Measurements from ENCODE around the gene DAPK2. TPM values are rescaled to one million over a fixed set of nuclear protein-coding genes. Genes with fewer than 3 reads are reported as not detected.
A peak's percentile ranks its signal among the peaks of the same experiment; 100 is the strongest.

The DAPK2 gene
- polyA plus RNA-seq, 1 of the 3 experiments (the other 2 are of a cell fraction), result 1.4 TPM

DNA sequence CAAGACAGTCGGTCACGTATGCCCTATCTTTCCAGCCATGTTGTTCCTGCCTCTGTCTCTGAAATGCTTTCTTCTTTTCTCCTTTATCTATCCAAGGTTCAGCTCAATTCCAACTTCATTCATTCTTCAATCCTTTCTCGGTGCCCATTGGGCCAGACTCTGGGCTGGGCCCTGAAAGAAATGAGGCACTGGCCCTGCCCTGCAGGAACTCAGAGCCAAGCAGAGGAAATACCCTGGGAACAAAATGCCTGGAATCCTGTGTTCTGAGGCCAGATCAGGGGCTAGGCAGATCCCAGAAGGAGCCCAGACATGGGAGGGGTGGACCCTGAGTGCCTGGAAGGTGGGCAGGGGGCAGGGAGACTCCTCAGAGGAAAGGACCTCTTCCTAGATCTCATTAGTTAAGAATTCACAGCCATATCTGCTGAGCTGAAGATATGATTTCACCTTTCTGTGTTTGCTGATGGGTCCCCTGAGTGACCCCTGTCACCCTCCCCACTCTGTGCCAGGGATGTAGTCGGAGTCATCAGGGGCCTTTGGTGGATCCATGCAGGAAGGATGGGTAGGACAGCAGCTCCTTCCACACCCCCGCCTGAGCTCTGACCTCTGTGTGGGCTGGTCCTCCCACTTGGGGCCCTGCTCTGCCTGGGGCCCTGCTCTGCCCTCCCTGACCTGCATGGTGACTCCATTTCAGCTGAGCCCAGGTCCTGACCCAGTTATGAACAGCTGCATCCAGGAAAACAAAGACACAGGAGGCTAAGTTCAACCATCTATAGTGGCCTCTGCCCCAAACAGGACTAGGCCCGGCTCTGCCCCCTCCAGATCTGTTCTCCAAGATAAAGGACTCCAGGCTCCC is 5.3 kb upstream of the DAPK2 start:
- H3K4me2 ChIP-seq, result no peak overlapping the region
- peak overlapping the region; percentile 60; the same call in 1 of the 2 replicates for H2AFZ ChIP-seq (ENCODE audit: low read depth)
- H3K9ac ChIP-seq, result no peak overlapping the region
- H3K4me3 ChIP-seq (ENCODE audit: low read depth in 2 of 2, low read length in 1 of 2), result no peak overlapping the region
- H3K79me2 ChIP-seq (ENCODE audit: insufficient read depth), result no peaks in the 10 kb centered on the region
- H3K4me1 ChIP-seq (ENCODE audit: control insufficient read depth in 1 of 2, insufficient read depth in 2 of 2, low read depth in 1 of 2, low read length in 1 of 2), result peaks cover 0 to 7% of the 10 kb centered on the region in 2 experiments; a peak in 1 of 4 replicates
- H3K36me3 ChIP-seq (replicated peaks in 1 of 2; ENCODE audit: control insufficient read depth in 1 of 2, insufficient read depth in 2 of 2, low read length in 1 of 2), result no peaks in the 10 kb centered on the region
- no peaks in the 10 kb centered on the region; the same call in 1 of the 2 replicates for H3K9me3 ChIP-seq
- no peaks in the 10 kb centered on the region for H3F3A ChIP-seq (replicated peaks; ENCODE audit: insufficient read depth)
- DNase-seq, result no peak
- 90% methylated on average over 5 of the region's 6 CpGs for WGBS (ENCODE audit: low lambda C conversion rate)
- no peaks in the 10 kb centered on the region for H3K9me2 ChIP-seq
- ChIA-PET CTCF (interaction anchor here (0.9 to 1.8 kb wide), 3 partner anchors 15 to 300 kb away, joined by 3 to 4 read pairs (median 4); no protein-coding TSS in a partner anchor), POLR2A (no interaction called here)
- no peaks in the 10 kb centered on the region for H3K27me3 ChIP-seq (ENCODE audit: insufficient read depth)
- H3K27ac ChIP-seq (ENCODE audit: low read depth in 2 of 2, low read length in 1 of 2), result no peak overlapping the region
- H4K20me1 ChIP-seq (ENCODE audit: insufficient read depth), result no peaks in the 10 kb centered on the region
- TF ChIP-seq SIN3A (IDR thresholded peaks at IDR 0.05; ENCODE audit: borderline replicate concordance, low read depth, low read length) (no peak), RCOR1 (IDR thresholded peaks at IDR 0.05; ENCODE audit: low read length) (no peak), GATA2 (CRISPR knock-in tag; IDR thresholded peaks at IDR 0.05) (no peak), CHD2 (IDR thresholded peaks at IDR 0.05; ENCODE audit: low read length, partially characterized antibody) (no peak)
- TF ChIP-seq, protein P1, sequence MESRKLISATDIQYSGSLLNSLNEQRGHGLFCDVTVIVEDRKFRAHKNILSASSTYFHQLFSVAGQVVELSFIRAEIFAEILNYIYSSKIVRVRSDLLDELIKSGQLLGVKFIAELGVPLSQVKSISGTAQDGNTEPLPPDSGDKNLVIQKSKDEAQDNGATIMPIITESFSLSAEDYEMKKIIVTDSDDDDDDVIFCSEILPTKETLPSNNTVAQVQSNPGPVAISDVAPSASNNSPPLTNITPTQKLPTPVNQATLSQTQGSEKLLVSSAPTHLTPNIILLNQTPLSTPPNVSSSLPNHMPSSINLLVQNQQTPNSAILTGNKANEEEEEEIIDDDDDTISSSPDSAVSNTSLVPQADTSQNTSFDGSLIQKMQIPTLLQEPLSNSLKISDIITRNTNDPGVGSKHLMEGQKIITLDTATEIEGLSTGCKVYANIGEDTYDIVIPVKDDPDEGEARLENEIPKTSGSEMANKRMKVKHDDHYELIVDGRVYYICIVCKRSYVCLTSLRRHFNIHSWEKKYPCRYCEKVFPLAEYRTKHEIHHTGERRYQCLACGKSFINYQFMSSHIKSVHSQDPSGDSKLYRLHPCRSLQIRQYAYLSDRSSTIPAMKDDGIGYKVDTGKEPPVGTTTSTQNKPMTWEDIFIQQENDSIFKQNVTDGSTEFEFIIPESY (IDR thresholded peaks at IDR 0.05; ENCODE audit: borderline replicate concordance, low read depth), result no peak

DNA sequence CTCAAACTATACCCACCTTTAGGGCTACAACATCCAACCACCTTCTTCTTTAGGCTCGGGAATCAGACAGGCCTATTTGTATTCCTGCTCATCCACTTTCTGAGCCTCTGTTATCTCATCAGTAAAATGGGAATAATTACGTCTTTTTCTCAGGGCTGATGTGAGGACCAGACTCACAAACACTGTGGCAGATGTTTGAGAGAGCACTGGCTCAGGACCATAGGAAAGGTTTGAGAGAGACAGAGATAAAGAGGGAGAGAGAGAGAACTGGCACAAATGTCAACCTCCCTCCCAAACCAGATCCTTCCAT is 4.8 kb upstream of the DAPK2 start:
- WGBS (ENCODE audit: low lambda C conversion rate), result 89% methylated on average over 2 of the region's 2 CpGs
- ChIA-PET CTCF (interaction anchor here (1.0 to 1.5 kb wide), 2 partner anchors 105 to 299 kb away, joined by 3 read pairs; no protein-coding TSS in a partner anchor), POLR2A (no interaction called here)
- Histone ChIP-seq H4K20me1 (ENCODE audit: insufficient read depth) (no peaks in the 10 kb centered on the region), H3K9me3 (no peaks in the 10 kb centered on the region; the same call in 1 of the 2 replicates), H3F3A (replicated peaks; ENCODE audit: insufficient read depth) (no peaks in the 10 kb centered on the region), H3K9ac (no peak overlapping the region), H3K36me3 (replicated peaks in 1 of 2; ENCODE audit: control insufficient read depth in 1 of 2, insufficient read depth in 2 of 2, low read length in 1 of 2) (no peaks in the 10 kb centered on the region), H3K9me2 (no peaks in the 10 kb centered on the region), H3K4me1 (ENCODE audit: control insufficient read depth in 1 of 2, insufficient read depth in 2 of 2, low read depth in 1 of 2, low read length in 1 of 2) (peaks cover 0 to 9% of the 10 kb centered on the region in 2 experiments; a peak in 1 of 4 replicates), H3K79me2 (ENCODE audit: insufficient read depth) (no peaks in the 10 kb centered on the region), H2AFZ (ENCODE audit: low read depth) (no peak overlapping the region), H3K27me3 (ENCODE audit: insufficient read depth) (no peaks in the 10 kb centered on the region), H3K4me3 (ENCODE audit: low read depth in 2 of 2, low read length in 1 of 2) (no peak overlapping the region), H3K27ac (ENCODE audit: low read depth in 2 of 2, low read length in 1 of 2) (no peak overlapping the region), H3K4me2 (no peak overlapping the region)
- TF ChIP-seq, protein P2, sequence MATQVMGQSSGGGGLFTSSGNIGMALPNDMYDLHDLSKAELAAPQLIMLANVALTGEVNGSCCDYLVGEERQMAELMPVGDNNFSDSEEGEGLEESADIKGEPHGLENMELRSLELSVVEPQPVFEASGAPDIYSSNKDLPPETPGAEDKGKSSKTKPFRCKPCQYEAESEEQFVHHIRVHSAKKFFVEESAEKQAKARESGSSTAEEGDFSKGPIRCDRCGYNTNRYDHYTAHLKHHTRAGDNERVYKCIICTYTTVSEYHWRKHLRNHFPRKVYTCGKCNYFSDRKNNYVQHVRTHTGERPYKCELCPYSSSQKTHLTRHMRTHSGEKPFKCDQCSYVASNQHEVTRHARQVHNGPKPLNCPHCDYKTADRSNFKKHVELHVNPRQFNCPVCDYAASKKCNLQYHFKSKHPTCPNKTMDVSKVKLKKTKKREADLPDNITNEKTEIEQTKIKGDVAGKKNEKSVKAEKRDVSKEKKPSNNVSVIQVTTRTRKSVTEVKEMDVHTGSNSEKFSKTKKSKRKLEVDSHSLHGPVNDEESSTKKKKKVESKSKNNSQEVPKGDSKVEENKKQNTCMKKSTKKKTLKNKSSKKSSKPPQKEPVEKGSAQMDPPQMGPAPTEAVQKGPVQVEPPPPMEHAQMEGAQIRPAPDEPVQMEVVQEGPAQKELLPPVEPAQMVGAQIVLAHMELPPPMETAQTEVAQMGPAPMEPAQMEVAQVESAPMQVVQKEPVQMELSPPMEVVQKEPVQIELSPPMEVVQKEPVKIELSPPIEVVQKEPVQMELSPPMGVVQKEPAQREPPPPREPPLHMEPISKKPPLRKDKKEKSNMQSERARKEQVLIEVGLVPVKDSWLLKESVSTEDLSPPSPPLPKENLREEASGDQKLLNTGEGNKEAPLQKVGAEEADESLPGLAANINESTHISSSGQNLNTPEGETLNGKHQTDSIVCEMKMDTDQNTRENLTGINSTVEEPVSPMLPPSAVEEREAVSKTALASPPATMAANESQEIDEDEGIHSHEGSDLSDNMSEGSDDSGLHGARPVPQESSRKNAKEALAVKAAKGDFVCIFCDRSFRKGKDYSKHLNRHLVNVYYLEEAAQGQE (IDR thresholded peaks at IDR 0.05; ENCODE audit: low read depth, low read length), result no peak
- TF ChIP-seq ELF1 (IDR thresholded peaks at IDR 0.05) (no peak), RCOR1 (IDR thresholded peaks at IDR 0.05; ENCODE audit: low read length) (no peak), EP300 (IDR thresholded peaks at IDR 0.05; ENCODE audit: borderline replicate concordance in 1 of 2, low read depth in 1 of 2, low read length in 1 of 2) (no peak), TCF12 (IDR thresholded peaks at IDR 0.05) (no peak), NRF1 (IDR thresholded peaks at IDR 0.05; ENCODE audit: low read depth, low read length) (no peak), RAD21 (IDR thresholded peaks at IDR 0.05; ENCODE audit: low read length) (no peak), FOSL2 (IDR thresholded peaks at IDR 0.05; ENCODE audit: borderline replicate concordance, low read depth) (no peak), MEF2A (IDR thresholded peaks at IDR 0.05; ENCODE audit: borderline replicate concordance, low read depth) (no peak), NFIC (IDR thresholded peaks at IDR 0.05; ENCODE audit: borderline replicate concordance) (no peak)
- TF ChIP-seq, protein P3, sequence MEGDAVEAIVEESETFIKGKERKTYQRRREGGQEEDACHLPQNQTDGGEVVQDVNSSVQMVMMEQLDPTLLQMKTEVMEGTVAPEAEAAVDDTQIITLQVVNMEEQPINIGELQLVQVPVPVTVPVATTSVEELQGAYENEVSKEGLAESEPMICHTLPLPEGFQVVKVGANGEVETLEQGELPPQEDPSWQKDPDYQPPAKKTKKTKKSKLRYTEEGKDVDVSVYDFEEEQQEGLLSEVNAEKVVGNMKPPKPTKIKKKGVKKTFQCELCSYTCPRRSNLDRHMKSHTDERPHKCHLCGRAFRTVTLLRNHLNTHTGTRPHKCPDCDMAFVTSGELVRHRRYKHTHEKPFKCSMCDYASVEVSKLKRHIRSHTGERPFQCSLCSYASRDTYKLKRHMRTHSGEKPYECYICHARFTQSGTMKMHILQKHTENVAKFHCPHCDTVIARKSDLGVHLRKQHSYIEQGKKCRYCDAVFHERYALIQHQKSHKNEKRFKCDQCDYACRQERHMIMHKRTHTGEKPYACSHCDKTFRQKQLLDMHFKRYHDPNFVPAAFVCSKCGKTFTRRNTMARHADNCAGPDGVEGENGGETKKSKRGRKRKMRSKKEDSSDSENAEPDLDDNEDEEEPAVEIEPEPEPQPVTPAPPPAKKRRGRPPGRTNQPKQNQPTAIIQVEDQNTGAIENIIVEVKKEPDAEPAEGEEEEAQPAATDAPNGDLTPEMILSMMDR (IDR thresholded peaks at IDR 0.05), result no peak
- TF ChIP-seq, protein P4, sequence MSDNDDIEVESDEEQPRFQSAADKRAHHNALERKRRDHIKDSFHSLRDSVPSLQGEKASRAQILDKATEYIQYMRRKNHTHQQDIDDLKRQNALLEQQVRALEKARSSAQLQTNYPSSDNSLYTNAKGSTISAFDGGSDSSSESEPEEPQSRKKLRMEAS (IDR thresholded peaks at IDR 0.05; ENCODE audit: low read depth), result no peak
- TF ChIP-seq, protein P5, sequence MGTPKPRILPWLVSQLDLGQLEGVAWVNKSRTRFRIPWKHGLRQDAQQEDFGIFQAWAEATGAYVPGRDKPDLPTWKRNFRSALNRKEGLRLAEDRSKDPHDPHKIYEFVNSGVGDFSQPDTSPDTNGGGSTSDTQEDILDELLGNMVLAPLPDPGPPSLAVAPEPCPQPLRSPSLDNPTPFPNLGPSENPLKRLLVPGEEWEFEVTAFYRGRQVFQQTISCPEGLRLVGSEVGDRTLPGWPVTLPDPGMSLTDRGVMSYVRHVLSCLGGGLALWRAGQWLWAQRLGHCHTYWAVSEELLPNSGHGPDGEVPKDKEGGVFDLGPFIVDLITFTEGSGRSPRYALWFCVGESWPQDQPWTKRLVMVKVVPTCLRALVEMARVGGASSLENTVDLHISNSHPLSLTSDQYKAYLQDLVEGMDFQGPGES (IDR thresholded peaks at IDR 0.05; ENCODE audit: low read depth, low read length), result no peak
- no peak for DNase-seq

All from SK-N-SH (cell line).